ENCODE measurements around the gene ACTMAP. TPM values are rescaled to one million over a fixed set of nuclear protein-coding genes. Genes with fewer than 3 reads are reported as not detected.
A peak's percentile ranks its signal among the peaks of the same experiment; 100 is the strongest.

The ACTMAP gene
- total RNA-seq, 1 donor from 2014 or later = 1.9 TPM

DNA sequence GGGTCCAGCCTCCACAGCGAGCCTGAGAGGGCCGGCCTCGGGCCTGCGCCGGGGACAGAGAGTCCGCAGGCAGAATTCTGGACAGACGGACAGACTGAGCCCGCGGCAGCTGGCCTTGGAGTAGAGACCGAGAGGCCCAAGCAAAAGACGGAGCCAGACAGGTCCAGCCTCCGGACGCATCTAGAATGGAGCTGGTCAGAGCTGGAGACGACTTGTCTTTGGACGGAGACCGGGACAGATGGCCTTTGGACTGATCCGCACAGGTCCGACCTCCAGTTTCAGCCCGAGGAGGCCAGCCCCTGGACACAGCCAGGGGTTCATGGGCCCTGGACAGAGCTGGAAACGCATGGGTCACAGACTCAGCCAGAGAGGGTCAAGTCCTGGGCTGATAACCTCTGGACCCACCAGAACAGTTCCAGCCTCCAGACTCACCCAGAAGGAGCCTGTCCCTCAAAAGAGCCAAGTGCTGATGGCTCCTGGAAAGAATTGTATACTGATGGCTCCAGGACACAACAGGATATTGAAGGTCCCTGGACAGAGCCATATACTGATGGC lies 32.9 kb downstream of the ACTMAP start:
- H3K9me3 ChIP-seq (ENCODE audit: low read depth) = no peaks in the 10 kb centered on the region
- H3K27ac ChIP-seq = no peak overlapping the region
- H3K4me3 ChIP-seq = peak overlapping the region; percentile 65
- H3K79me2 ChIP-seq (ENCODE audit: low read depth) = peaks cover 61% of the 10 kb centered on the region
- H3F3A ChIP-seq (ENCODE audit: low read depth) = peaks cover 23% of the 10 kb centered on the region
- no peak for TF ChIP-seq EZH2phosphoT487 (IDR thresholded peaks at IDR 0.05)
- TF ChIP-seq, protein P1, sequence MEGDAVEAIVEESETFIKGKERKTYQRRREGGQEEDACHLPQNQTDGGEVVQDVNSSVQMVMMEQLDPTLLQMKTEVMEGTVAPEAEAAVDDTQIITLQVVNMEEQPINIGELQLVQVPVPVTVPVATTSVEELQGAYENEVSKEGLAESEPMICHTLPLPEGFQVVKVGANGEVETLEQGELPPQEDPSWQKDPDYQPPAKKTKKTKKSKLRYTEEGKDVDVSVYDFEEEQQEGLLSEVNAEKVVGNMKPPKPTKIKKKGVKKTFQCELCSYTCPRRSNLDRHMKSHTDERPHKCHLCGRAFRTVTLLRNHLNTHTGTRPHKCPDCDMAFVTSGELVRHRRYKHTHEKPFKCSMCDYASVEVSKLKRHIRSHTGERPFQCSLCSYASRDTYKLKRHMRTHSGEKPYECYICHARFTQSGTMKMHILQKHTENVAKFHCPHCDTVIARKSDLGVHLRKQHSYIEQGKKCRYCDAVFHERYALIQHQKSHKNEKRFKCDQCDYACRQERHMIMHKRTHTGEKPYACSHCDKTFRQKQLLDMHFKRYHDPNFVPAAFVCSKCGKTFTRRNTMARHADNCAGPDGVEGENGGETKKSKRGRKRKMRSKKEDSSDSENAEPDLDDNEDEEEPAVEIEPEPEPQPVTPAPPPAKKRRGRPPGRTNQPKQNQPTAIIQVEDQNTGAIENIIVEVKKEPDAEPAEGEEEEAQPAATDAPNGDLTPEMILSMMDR (IDR thresholded peaks at IDR 0.05) = no peak
- TF ChIP-seq EZH2 (IDR thresholded peaks at IDR 0.05) = no peak
- Mint-ChIP-seq H3K4me3 (peak overlapping the region; percentile 92), H3K4me1 (peaks cover 45% of the 10 kb centered on the region), H3K27me3 (ENCODE audit: insufficient read depth, low read depth) (peaks cover 9% of the 10 kb centered on the region), H3K36me3 (peaks cover 14% of the 10 kb centered on the region), H3K9me3 (no peaks in the 10 kb centered on the region), H3K27ac (no peak overlapping the region)
- H3K4me2 ChIP-seq = peak overlapping the region; percentile 78
- no peaks in the 10 kb centered on the region for H3K36me3 ChIP-seq
- no peaks in the 10 kb centered on the region for H3K27me3 ChIP-seq
- H3K4me1 ChIP-seq = peaks cover 16% of the 10 kb centered on the region
- peak overlapping the region; percentile 38 for H2AFZ ChIP-seq (replicated peaks)
- no peak for DNase-seq (ENCODE audit: low spot score)
- peak overlapping the region; percentile 53 for H3K9ac ChIP-seq
- H4K20me1 ChIP-seq (ENCODE audit: low read depth) = peaks cover 34% of the 10 kb centered on the region

- Histone ChIP-seq H3K36me3 (no peaks in the 10 kb centered on the region), H3K27me3 (no peaks in the 10 kb centered on the region), H2AFZ (replicated peaks) (peak within 1 kb of the TSS; percentile 38), H3K9ac (peak within 1 kb of the TSS; percentile 53), H3K9me3 (ENCODE audit: low read depth) (no peaks in the 10 kb centered on the region), H3K79me2 (ENCODE audit: low read depth) (peaks cover 61% of the 10 kb centered on the region), H3K4me1 (peaks cover 16% of the 10 kb centered on the region), H3F3A (ENCODE audit: low read depth) (peaks cover 23% of the 10 kb centered on the region), H3K27ac (no peak within 1 kb of the TSS), H3K4me3 (peak within 1 kb of the TSS; percentile 65), H4K20me1 (ENCODE audit: low read depth) (peaks cover 34% of the 10 kb centered on the region), H3K4me2 (peak within 1 kb of the TSS; percentile 78)
- TF ChIP-seq EZH2 (IDR thresholded peaks at IDR 0.05) (no peak), EZH2phosphoT487 (IDR thresholded peaks at IDR 0.05) (no peak)
- TF ChIP-seq, protein P1 (IDR thresholded peaks at IDR 0.05) = peak; percentile 27
- Mint-ChIP-seq H3K4me3 (peak within 1 kb of the TSS; percentile 96), H3K4me1 (peaks cover 45% of the 10 kb centered on the region), H3K27me3 (ENCODE audit: insufficient read depth, low read depth) (peaks cover 9% of the 10 kb centered on the region), H3K9me3 (no peaks in the 10 kb centered on the region), H3K36me3 (peaks cover 9% of the 10 kb centered on the region), H3K27ac (peak within 1 kb of the TSS; percentile 92)
- peak; percentile 100 for DNase-seq (ENCODE audit: low spot score)
Observed at GRCh38 chr19:40716482-40717324, 33.6 kb downstream of the ACTMAP start, which contains the start of the genes COQ8B and ITPKC. Gene COQ8B, minus strand, starts transcription at chr19:40716886. Its CDS starts 2,254 bp downstream, at chr19:40714632. Gene ITPKC, plus strand, starts transcription at chr19:40717112. Its CDS starts 24 bp downstream, at chr19:40717136.

GRCh38 chr19:40716031-40716481 lies 34.2 kb downstream of the ACTMAP start:
- Histone ChIP-seq H3K4me1 (peaks cover 16% of the 10 kb centered on the region), H3K27me3 (no peaks in the 10 kb centered on the region), H2AFZ (replicated peaks) (no peak overlapping the region), H3F3A (ENCODE audit: low read depth) (peaks cover 23% of the 10 kb centered on the region), H3K79me2 (ENCODE audit: low read depth) (peaks cover 60% of the 10 kb centered on the region), H3K4me3 (peak overlapping the region; percentile 65), H4K20me1 (ENCODE audit: low read depth) (peaks cover 34% of the 10 kb centered on the region), H3K9me3 (ENCODE audit: low read depth) (no peaks in the 10 kb centered on the region), H3K9ac (peak overlapping the region; percentile 27), H3K27ac (no peak overlapping the region), H3K36me3 (no peaks in the 10 kb centered on the region), H3K4me2 (peak overlapping the region; percentile 78)
- Mint-ChIP-seq H3K4me1 (peaks cover 44% of the 10 kb centered on the region), H3K27me3 (ENCODE audit: insufficient read depth, low read depth) (peaks cover 7% of the 10 kb centered on the region), H3K27ac (peak overlapping the region; percentile 92), H3K4me3 (peak overlapping the region; percentile 96), H3K9me3 (no peaks in the 10 kb centered on the region), H3K36me3 (peaks cover 12% of the 10 kb centered on the region)
- no peak for DNase-seq (ENCODE audit: low spot score)
- TF ChIP-seq, protein P1 (IDR thresholded peaks at IDR 0.05) = no peak
- TF ChIP-seq EZH2 (IDR thresholded peaks at IDR 0.05) (no peak), EZH2phosphoT487 (IDR thresholded peaks at IDR 0.05) (no peak)
